Measurements from ENCODE around the gene CADM2.

CADM2 gene

DNA sequence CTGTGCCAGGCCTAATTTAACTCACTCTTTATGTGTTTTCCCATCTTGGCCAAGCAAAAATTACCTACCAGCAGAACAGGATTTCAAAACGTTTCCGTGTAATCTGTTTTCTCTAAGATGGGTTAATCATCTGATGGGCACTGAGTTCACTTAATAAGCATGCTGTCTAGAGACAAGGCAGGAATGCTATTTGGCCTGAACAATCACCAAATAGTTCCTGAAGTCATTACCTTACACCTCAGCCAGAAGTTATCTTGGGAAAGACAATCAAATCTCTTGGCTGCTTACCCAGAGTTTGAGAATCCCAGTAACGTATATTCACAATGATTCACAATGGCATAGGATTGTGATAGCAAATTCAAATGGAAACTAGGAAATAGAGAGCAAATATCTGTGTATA, 779.1 kb downstream of the CADM2 start:
- Histone ChIP-seq H3K36me3 (ENCODE audit: control insufficient read depth, insufficient read depth, low read length) (no peaks in the 10 kb centered on the region), H3K4me1 (ENCODE audit: control insufficient read depth, insufficient read depth, low read length, poor library complexity, severe bottlenecking) (no peaks in the 10 kb centered on the region), H3K27me3 (replicated peaks; ENCODE audit: control insufficient read depth, insufficient read depth, low read length, poor library complexity, severe bottlenecking) (no peaks in the 10 kb centered on the region), H3K4me3 (ENCODE audit: insufficient read depth, low read depth, low read length, poor library complexity, severe bottlenecking) (no peak overlapping the region), H3K9me3 (ENCODE audit: control insufficient read depth, low read length) (no peaks in the 10 kb centered on the region), H3K27ac (ENCODE audit: insufficient read depth, low read length, poor library complexity, severe bottlenecking) (no peak overlapping the region)
- no peak for DNase-seq

DNA sequence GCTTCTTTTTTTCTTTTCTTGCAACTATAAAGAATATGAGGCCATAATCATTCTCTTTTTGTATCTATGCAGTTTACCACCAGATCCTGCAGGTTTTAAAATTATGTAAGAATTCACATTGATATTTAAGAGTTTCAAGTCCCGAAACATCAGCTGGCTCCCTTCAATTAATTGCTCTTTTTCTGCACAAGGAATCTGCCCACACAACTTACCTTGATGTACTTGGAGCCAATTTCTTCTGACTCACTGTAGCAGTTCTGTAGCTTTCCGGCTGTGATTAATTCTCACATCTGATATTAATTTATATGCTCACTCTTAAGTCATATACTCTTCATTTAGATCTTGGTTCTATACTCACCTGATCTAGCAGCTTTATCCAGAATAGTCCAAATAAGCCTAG, 781.8 kb downstream of the CADM2 start:
- no peaks in the 10 kb centered on the region for H3K27me3 ChIP-seq (replicated peaks; ENCODE audit: control insufficient read depth, insufficient read depth, low read length, poor library complexity, severe bottlenecking)
- no peak overlapping the region for H3K4me3 ChIP-seq (ENCODE audit: insufficient read depth, low read depth, low read length, poor library complexity, severe bottlenecking)
- no peaks in the 10 kb centered on the region for H3K36me3 ChIP-seq (ENCODE audit: control insufficient read depth, insufficient read depth, low read length)
- H3K9me3 ChIP-seq (ENCODE audit: control insufficient read depth, low read length), result no peaks in the 10 kb centered on the region
- H3K4me1 ChIP-seq (ENCODE audit: control insufficient read depth, insufficient read depth, low read length, poor library complexity, severe bottlenecking), result no peaks in the 10 kb centered on the region
- H3K27ac ChIP-seq (ENCODE audit: insufficient read depth, low read length, poor library complexity, severe bottlenecking), result no peak overlapping the region
- DNase-seq, result no peak

- H3K27ac ChIP-seq (ENCODE audit: insufficient read depth, low read length, poor library complexity, severe bottlenecking), result no peak overlapping the region
- no peaks in the 10 kb centered on the region for H3K4me1 ChIP-seq (ENCODE audit: control insufficient read depth, insufficient read depth, low read length, poor library complexity, severe bottlenecking)
- H3K4me3 ChIP-seq (ENCODE audit: insufficient read depth, low read depth, low read length, poor library complexity, severe bottlenecking), result no peak overlapping the region
These were observed 799.7 kb downstream of the CADM2 start for GRCh38 chr3:85758442-85758841.

DNA sequence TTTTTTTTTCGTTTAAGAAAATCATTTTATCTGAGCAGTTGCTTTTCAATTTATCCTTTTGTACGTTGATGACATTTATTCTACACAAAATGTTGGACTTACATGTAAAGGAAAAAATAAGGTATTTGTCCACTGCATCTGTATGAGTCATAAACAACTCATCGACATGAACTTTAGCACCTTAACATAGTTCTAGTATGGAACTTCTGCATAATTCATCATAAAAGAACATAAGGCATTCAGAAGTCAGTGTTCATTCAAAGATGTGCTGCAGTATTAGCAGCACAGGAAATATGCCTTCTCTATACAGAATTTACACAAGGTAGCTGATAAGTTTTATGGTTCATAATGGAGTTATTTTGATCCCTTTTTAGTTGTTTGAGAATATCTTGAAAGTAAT, 801.6 kb downstream of the CADM2 start:
- H3K9me3 ChIP-seq (ENCODE audit: control insufficient read depth, low read length), result no peaks in the 10 kb centered on the region
- no peaks in the 10 kb centered on the region for H3K36me3 ChIP-seq (ENCODE audit: control insufficient read depth, insufficient read depth, low read length)
- H3K4me3 ChIP-seq (ENCODE audit: insufficient read depth, low read depth, low read length, poor library complexity, severe bottlenecking), result no peak overlapping the region
- H3K27ac ChIP-seq (ENCODE audit: insufficient read depth, low read length, poor library complexity, severe bottlenecking), result no peak overlapping the region
- no peaks in the 10 kb centered on the region for H3K4me1 ChIP-seq (ENCODE audit: control insufficient read depth, insufficient read depth, low read length, poor library complexity, severe bottlenecking)
- DNase-seq, result no peak
- H3K27me3 ChIP-seq (replicated peaks; ENCODE audit: control insufficient read depth, insufficient read depth, low read length, poor library complexity, severe bottlenecking), result no peaks in the 10 kb centered on the region

More at GRCh38 chr3:85758442-85758841, 799.7 kb downstream of the CADM2 start:
- Histone ChIP-seq H3K27me3 (replicated peaks; ENCODE audit: control insufficient read depth, insufficient read depth, low read length, poor library complexity, severe bottlenecking) (no peaks in the 10 kb centered on the region), H3K36me3 (ENCODE audit: control insufficient read depth, insufficient read depth, low read length) (no peaks in the 10 kb centered on the region), H3K9me3 (ENCODE audit: control insufficient read depth, low read length) (no peaks in the 10 kb centered on the region)
- DNase-seq, result no peak

DNA sequence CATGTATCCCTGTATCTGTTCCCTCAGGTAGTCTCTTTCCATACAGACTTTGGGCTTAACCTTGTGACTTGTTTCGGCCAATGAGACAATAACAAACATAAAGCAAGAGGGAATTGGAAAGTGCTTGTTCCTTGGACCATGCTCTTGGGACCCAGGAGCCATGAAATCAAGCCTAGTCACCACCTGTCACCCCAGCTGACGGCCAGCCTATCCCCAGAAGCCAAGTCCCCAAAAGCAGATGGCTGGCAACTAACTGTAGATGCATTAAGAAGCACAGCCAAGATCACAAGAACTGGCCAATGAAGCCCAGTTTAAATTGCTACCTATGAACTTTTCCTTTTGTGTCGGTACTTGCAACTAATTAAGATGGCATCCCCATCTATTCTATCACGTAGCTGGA, 822.0 kb downstream of the CADM2 start:
- DNase-seq, result no peak
- H3K27me3 ChIP-seq (replicated peaks; ENCODE audit: control insufficient read depth, insufficient read depth, low read length, poor library complexity, severe bottlenecking), result no peaks in the 10 kb centered on the region
- no peak overlapping the region for H3K27ac ChIP-seq (ENCODE audit: insufficient read depth, low read length, poor library complexity, severe bottlenecking)
- no peak overlapping the region for H3K4me3 ChIP-seq (ENCODE audit: insufficient read depth, low read depth, low read length, poor library complexity, severe bottlenecking)
- H3K4me1 ChIP-seq (ENCODE audit: control insufficient read depth, insufficient read depth, low read length, poor library complexity, severe bottlenecking), result no peaks in the 10 kb centered on the region
- no peaks in the 10 kb centered on the region for H3K36me3 ChIP-seq (ENCODE audit: control insufficient read depth, insufficient read depth, low read length)
- H3K9me3 ChIP-seq (ENCODE audit: control insufficient read depth, low read length), result no peaks in the 10 kb centered on the region

DNA sequence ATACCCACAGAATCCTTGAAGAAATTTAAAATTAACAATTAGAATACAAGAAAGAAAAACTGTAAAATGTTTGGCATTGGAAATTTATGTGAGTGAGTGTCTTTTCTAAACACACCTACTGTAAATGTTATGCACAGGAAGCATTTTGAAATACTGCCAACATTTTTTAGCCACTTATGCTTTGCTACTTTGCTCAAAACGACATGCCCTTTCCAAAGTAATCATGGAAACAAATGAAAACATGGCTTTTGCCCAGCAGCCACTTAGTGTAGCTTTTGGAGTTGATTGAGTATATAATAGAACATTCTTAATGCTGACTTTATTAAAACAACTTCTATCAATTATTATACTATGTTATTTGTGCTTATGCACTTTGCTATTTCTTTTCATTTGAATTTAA, 823.0 kb downstream of the CADM2 start:
- Histone ChIP-seq H3K36me3 (ENCODE audit: control insufficient read depth, insufficient read depth, low read length) (no peaks in the 10 kb centered on the region), H3K27ac (ENCODE audit: insufficient read depth, low read length, poor library complexity, severe bottlenecking) (no peak overlapping the region), H3K4me3 (ENCODE audit: insufficient read depth, low read depth, low read length, poor library complexity, severe bottlenecking) (no peak overlapping the region), H3K4me1 (ENCODE audit: control insufficient read depth, insufficient read depth, low read length, poor library complexity, severe bottlenecking) (no peaks in the 10 kb centered on the region), H3K9me3 (ENCODE audit: control insufficient read depth, low read length) (no peaks in the 10 kb centered on the region), H3K27me3 (replicated peaks; ENCODE audit: control insufficient read depth, insufficient read depth, low read length, poor library complexity, severe bottlenecking) (no peaks in the 10 kb centered on the region)
- DNase-seq, result no peak

GRCh38 chr3:85783291-85783690, 824.5 kb downstream of the CADM2 start:
- Histone ChIP-seq H3K27ac (ENCODE audit: insufficient read depth, low read length, poor library complexity, severe bottlenecking) (no peak overlapping the region), H3K27me3 (replicated peaks; ENCODE audit: control insufficient read depth, insufficient read depth, low read length, poor library complexity, severe bottlenecking) (no peaks in the 10 kb centered on the region), H3K36me3 (ENCODE audit: control insufficient read depth, insufficient read depth, low read length) (no peaks in the 10 kb centered on the region), H3K4me1 (ENCODE audit: control insufficient read depth, insufficient read depth, low read length, poor library complexity, severe bottlenecking) (no peaks in the 10 kb centered on the region), H3K9me3 (ENCODE audit: control insufficient read depth, low read length) (no peaks in the 10 kb centered on the region), H3K4me3 (ENCODE audit: insufficient read depth, low read depth, low read length, poor library complexity, severe bottlenecking) (no peak overlapping the region)
- DNase-seq, result no peak

DNA sequence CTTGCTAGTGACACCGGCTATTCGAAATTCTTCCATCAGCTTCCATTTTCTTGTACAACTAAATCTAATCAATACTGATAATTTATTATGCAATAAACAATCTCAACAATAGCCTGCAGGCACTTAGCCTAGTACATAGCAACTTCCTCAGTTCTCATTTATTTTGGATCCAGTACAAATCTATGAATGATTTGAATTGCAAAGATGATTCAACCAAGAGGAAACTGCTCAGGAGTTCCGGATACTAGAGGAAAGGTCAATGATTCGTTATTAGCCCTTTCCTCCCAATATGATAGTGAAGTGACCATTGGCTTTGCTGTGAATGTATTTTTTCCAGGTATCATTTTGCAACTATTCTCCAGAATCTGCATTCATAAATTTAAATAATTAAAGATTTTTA, 827.0 kb downstream of the CADM2 start:
- H3K4me1 ChIP-seq (ENCODE audit: control insufficient read depth, insufficient read depth, low read length, poor library complexity, severe bottlenecking), result no peaks in the 10 kb centered on the region
- H3K27me3 ChIP-seq (replicated peaks; ENCODE audit: control insufficient read depth, insufficient read depth, low read length, poor library complexity, severe bottlenecking), result no peaks in the 10 kb centered on the region
- no peaks in the 10 kb centered on the region for H3K9me3 ChIP-seq (ENCODE audit: control insufficient read depth, low read length)
- no peak for DNase-seq
- H3K4me3 ChIP-seq (ENCODE audit: insufficient read depth, low read depth, low read length, poor library complexity, severe bottlenecking), result no peak overlapping the region
- no peak overlapping the region for H3K27ac ChIP-seq (ENCODE audit: insufficient read depth, low read length, poor library complexity, severe bottlenecking)
- H3K36me3 ChIP-seq (ENCODE audit: control insufficient read depth, insufficient read depth, low read length), result no peaks in the 10 kb centered on the region

DNA sequence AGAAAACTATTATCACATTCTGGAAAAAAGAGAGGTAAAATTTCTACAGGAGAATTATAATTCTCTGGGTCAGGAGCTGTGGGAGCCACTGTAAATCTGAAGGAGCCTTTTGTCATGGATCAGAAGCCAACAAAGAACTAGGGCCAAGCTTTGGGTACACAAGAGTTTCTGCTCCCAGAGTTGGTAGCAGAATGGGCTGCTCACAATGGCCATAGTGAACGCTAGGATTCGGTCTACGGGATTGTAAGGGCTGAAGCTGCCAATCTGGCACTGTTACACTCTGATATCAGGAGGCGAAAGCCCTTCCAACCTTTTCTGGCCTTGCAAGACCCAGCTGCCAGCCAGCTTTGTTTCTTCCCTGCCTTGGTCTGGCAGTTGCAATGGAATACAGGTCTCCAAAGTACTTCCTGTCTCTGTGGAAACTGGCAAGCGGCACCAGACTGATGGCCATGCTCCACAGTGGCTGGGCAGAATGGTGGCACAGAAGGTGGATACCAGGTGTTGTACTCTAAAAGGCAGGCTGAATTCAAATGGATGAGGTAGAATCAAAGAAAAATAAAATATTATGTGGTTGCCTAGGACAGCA, 831.7 kb downstream of the CADM2 start:
- no peak overlapping the region for H3K4me3 ChIP-seq (ENCODE audit: insufficient read depth, low read depth, low read length, poor library complexity, severe bottlenecking)
- no peaks in the 10 kb centered on the region for H3K27me3 ChIP-seq (replicated peaks; ENCODE audit: control insufficient read depth, insufficient read depth, low read length, poor library complexity, severe bottlenecking)
- H3K36me3 ChIP-seq (ENCODE audit: control insufficient read depth, insufficient read depth, low read length), result no peaks in the 10 kb centered on the region
- no peaks in the 10 kb centered on the region for H3K9me3 ChIP-seq (ENCODE audit: control insufficient read depth, low read length)
- no peak for DNase-seq
- H3K27ac ChIP-seq (ENCODE audit: insufficient read depth, low read length, poor library complexity, severe bottlenecking), result no peak overlapping the region
- no peaks in the 10 kb centered on the region for H3K4me1 ChIP-seq (ENCODE audit: control insufficient read depth, insufficient read depth, low read length, poor library complexity, severe bottlenecking)

- no peaks in the 10 kb centered on the region for H3K36me3 ChIP-seq (ENCODE audit: control insufficient read depth, insufficient read depth, low read length)
- H3K4me3 ChIP-seq (ENCODE audit: insufficient read depth, low read depth, low read length, poor library complexity, severe bottlenecking), result no peak overlapping the region
- no peaks in the 10 kb centered on the region for H3K4me1 ChIP-seq (ENCODE audit: control insufficient read depth, insufficient read depth, low read length, poor library complexity, severe bottlenecking)
- H3K27ac ChIP-seq (ENCODE audit: insufficient read depth, low read length, poor library complexity, severe bottlenecking), result no peak overlapping the region
- H3K27me3 ChIP-seq (replicated peaks; ENCODE audit: control insufficient read depth, insufficient read depth, low read length, poor library complexity, severe bottlenecking), result no peaks in the 10 kb centered on the region
- no peaks in the 10 kb centered on the region for H3K9me3 ChIP-seq (ENCODE audit: control insufficient read depth, low read length)
- DNase-seq, result no peak
These were observed 837.4 kb downstream of the CADM2 start for GRCh38 chr3:85796140-85796539.

GRCh38 chr3:85800676-85801075, 841.9 kb downstream of the CADM2 start:
- no peaks in the 10 kb centered on the region for H3K27me3 ChIP-seq (replicated peaks; ENCODE audit: control insufficient read depth, insufficient read depth, low read length, poor library complexity, severe bottlenecking)
- H3K36me3 ChIP-seq (ENCODE audit: control insufficient read depth, insufficient read depth, low read length), result no peaks in the 10 kb centered on the region
- no peak overlapping the region for H3K4me3 ChIP-seq (ENCODE audit: insufficient read depth, low read depth, low read length, poor library complexity, severe bottlenecking)
- no peak overlapping the region for H3K27ac ChIP-seq (ENCODE audit: insufficient read depth, low read length, poor library complexity, severe bottlenecking)
- H3K4me1 ChIP-seq (ENCODE audit: control insufficient read depth, insufficient read depth, low read length, poor library complexity, severe bottlenecking), result no peaks in the 10 kb centered on the region
- no peak for DNase-seq
- H3K9me3 ChIP-seq (ENCODE audit: control insufficient read depth, low read length), result no peaks in the 10 kb centered on the region
